Neural cell (in vitro differentiated cells): ENCODE results near the gene CCDC87. TPM values are rescaled to one million over a fixed set of nuclear protein-coding genes. Genes with fewer than 3 reads are reported as not detected.

Experiments
- H2AFZ ChIP-seq: fragments of 200-600, 300-800 bp; sonication (generic), shearing (Covaris generic); 2 replicates; pipeline ENCODE4 v1.6.0; 2014; ENCODE audit warnings: low read depth, mild to moderate bottlenecking, antibody characterized with exemption, low read length, moderate library complexity
- H3F3A ChIP-seq: fragments of 200-600 bp; shearing (Covaris generic); 2 replicates; pipeline ENCODE4 v1.6.1; 2016; ENCODE audit warnings: mild to moderate bottlenecking, moderate library complexity, mixed read lengths, antibody characterized with exemption, low read length; ENCODE audit not compliant: insufficient read depth, poor library complexity, severe bottlenecking
- H3K27ac ChIP-seq: fragments of 200-600, 300-800 bp; sonication (generic), shearing (Covaris generic); 2 replicates; pipeline ENCODE4 v1.5.1; 2014; ENCODE audit warnings: mild to moderate bottlenecking, low read length, moderate library complexity
- H3K27me3 ChIP-seq: fragments of 300-800, 200-600 bp; sonication (generic), shearing (Covaris generic); 2 replicates; pipeline ENCODE4 v1.6.0; 2014; ENCODE audit warnings: mild to moderate bottlenecking, low read depth, low read length, moderate library complexity; ENCODE audit not compliant: insufficient read depth
- H3K36me3 ChIP-seq: fragments of 300-800, 200-600 bp; sonication (generic), shearing (Covaris generic); 2 replicates; pipeline ENCODE4 v1.5.1; 2014; ENCODE audit warnings: mild to moderate bottlenecking, antibody characterized with exemption, low read length, moderate library complexity; ENCODE audit not compliant: insufficient read depth
- H3K4me2 ChIP-seq: fragments of 300-800, 200-600 bp; sonication (generic), shearing (Covaris generic); 2 replicates; pipeline ENCODE4 v1.6.0; 2014; ENCODE audit warnings: mild to moderate bottlenecking, low read length
- H3K4me3 ChIP-seq: fragments of 300-800, 200-600 bp; sonication (generic), shearing (Covaris generic); 2 replicates; pipeline ENCODE4 v1.5.1; 2014; ENCODE audit warnings: mild to moderate bottlenecking, low read length, moderate library complexity
- H3K79me2 ChIP-seq: fragments of 200-600 bp; shearing (Covaris generic); replicated peaks from 2 replicates; pipeline ENCODE4 v1.6.0; 2014; ENCODE audit warnings: mild to moderate bottlenecking, low read length, moderate library complexity; ENCODE audit not compliant: insufficient read depth
- H3K9ac ChIP-seq: fragments of 300-800, 200-600 bp; sonication (generic), shearing (Covaris generic); 2 replicates; pipeline ENCODE4 v1.6.1; 2016; ENCODE audit warnings: mild to moderate bottlenecking, low read length, mixed read lengths
- H3K9me2 ChIP-seq: fragments of 200-600 bp; shearing (Covaris generic); 2 replicates; pipeline ENCODE4 v1.6.1; 2016; ENCODE audit warnings: mild to moderate bottlenecking, low read length, mixed read lengths; ENCODE audit not compliant: insufficient read depth
- H3K9me3 ChIP-seq: fragments of 200-600, 300-800 bp; sonication (generic), shearing (Covaris generic); 2 replicates; pipeline ENCODE4 v1.6.1; 2016; ENCODE audit warnings: mild to moderate bottlenecking, mixed run types, low read length, moderate library complexity, mixed read lengths
- H4K20me1 ChIP-seq: fragments of 200-600 bp; shearing (Covaris generic); 2 replicates; pipeline ENCODE4 v1.6.1; 2016; ENCODE audit warnings: mild to moderate bottlenecking, mixed run types; ENCODE audit not compliant: insufficient read depth
- EP300 ChIP-seq: fragments of 450-650 bp; conservative IDR thresholded peaks from 2 replicates; pipeline ENCODE4 v1.6.1; 2014; ENCODE audit warnings: antibody characterized with exemption, mild to moderate bottlenecking, moderate library complexity; ENCODE audit not compliant: poor library complexity, severe bottlenecking
- EZH2 ChIP-seq: fragments of 200-600, 300-800 bp; shearing (Covaris generic), sonication (generic); IDR thresholded peaks from 2 replicates; pipeline ENCODE4 v1.6.1; 2014; ENCODE audit warnings: antibody characterized with exemption, low read length, borderline replicate concordance, mild to moderate bottlenecking; ENCODE audit not compliant: insufficient read depth, poor library complexity, severe bottlenecking
- MXI1 ChIP-seq: fragments of 450-650 bp; conservative IDR thresholded peaks from 2 replicates; pipeline ENCODE4 v1.6.1; 2014; ENCODE audit warnings: antibody characterized with exemption, mild to moderate bottlenecking; ENCODE audit not compliant: poor library complexity, severe bottlenecking
- POLR2AphosphoS5 ChIP-seq: IDR thresholded peaks from 2 replicates; pipeline ENCODE4 v1.6.1; 2012
- RAD21 ChIP-seq: fragments of 450-650 bp; conservative IDR thresholded peaks from 2 replicates; pipeline ENCODE4 v1.6.1; 2014; ENCODE audit warnings: antibody characterized with exemption, mild to moderate bottlenecking, moderate library complexity
- REST ChIP-seq: IDR thresholded peaks from 2 replicates; pipeline ENCODE4 v1.6.1; 2012; ENCODE audit warnings: borderline replicate concordance
- SMC3 ChIP-seq: fragments of 450-650 bp; conservative IDR thresholded peaks from 2 replicates; pipeline ENCODE4 v1.6.1; 2014; ENCODE audit warnings: antibody characterized with exemption, mild to moderate bottlenecking, moderate library complexity; ENCODE audit not compliant: poor library complexity
- TAF1 ChIP-seq: IDR thresholded peaks from 2 replicates; pipeline ENCODE4 v1.6.1; 2012; ENCODE audit warnings: low read depth
- polyA plus RNA-seq: library from polyadenylated mRNA; depleted of rRNA; stranded (reverse); fragments of >200 nt; gene quantifications from 2 replicates; pipeline ENCODE4 v1.2.3, GENCODE V29; 2014
- TF ChIP-seq, protein P1 (sequence below): fragments of 450-650 bp; IDR thresholded peaks from 2 replicates; pipeline ENCODE4 v1.5.1; 2014; ENCODE audit warnings: antibody characterized with exemption, mild to moderate bottlenecking, moderate library complexity; ENCODE audit not compliant: poor library complexity, severe bottlenecking

The CCDC87 gene
- polyA plus RNA-seq, 1 donor from 2014 or later = not detected

GRCh38 chr11:66581261-66581660 is 11.6 kb downstream of the CCDC87 start:
- H3K27ac ChIP-seq = no peak overlapping the region

DNA sequence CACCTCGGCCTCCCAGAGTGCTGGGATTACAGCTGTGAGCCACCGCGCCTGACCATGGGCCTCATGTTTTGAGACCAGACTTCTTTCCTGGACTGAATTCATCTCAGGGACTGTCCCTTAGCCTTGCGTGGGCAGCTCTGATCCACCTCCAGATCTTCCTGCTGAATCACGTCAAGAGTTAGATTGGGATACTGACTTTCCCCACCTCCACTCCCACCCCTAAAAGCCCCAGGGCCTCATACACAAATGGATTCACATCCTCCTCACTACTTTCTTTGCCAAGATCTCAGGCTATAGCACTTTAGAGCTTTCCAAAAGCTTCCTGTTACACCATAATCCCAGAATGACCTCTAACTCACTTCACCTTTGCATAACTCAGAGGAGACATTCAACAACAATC is 12.1 kb downstream of the CCDC87 start:
- H3K36me3 ChIP-seq = no peaks in the 10 kb centered on the region
- no peak overlapping the region for H3K4me2 ChIP-seq
- no peak overlapping the region for H3K9ac ChIP-seq
- H4K20me1 ChIP-seq = no peaks in the 10 kb centered on the region
- no peaks in the 10 kb centered on the region for H3K79me2 ChIP-seq
- no peaks in the 10 kb centered on the region for H3K9me2 ChIP-seq
- H3F3A ChIP-seq = no peaks in the 10 kb centered on the region
- no peak overlapping the region for H2AFZ ChIP-seq
- H3K9me3 ChIP-seq = no peaks in the 10 kb centered on the region
- no peak for TF ChIP-seq EZH2
- TF ChIP-seq POLR2AphosphoS5 = no peak
- TF ChIP-seq REST = no peak
- no peak for TF ChIP-seq TAF1
- TF ChIP-seq, protein P1, sequence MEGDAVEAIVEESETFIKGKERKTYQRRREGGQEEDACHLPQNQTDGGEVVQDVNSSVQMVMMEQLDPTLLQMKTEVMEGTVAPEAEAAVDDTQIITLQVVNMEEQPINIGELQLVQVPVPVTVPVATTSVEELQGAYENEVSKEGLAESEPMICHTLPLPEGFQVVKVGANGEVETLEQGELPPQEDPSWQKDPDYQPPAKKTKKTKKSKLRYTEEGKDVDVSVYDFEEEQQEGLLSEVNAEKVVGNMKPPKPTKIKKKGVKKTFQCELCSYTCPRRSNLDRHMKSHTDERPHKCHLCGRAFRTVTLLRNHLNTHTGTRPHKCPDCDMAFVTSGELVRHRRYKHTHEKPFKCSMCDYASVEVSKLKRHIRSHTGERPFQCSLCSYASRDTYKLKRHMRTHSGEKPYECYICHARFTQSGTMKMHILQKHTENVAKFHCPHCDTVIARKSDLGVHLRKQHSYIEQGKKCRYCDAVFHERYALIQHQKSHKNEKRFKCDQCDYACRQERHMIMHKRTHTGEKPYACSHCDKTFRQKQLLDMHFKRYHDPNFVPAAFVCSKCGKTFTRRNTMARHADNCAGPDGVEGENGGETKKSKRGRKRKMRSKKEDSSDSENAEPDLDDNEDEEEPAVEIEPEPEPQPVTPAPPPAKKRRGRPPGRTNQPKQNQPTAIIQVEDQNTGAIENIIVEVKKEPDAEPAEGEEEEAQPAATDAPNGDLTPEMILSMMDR = no peak
- no peak for TF ChIP-seq MXI1
- TF ChIP-seq SMC3 = no peak
- TF ChIP-seq RAD21 = no peak
- no peak for TF ChIP-seq EP300
- H3K4me3 ChIP-seq = no peak overlapping the region
- no peak overlapping the region for H3K27ac ChIP-seq
- no peaks in the 10 kb centered on the region for H3K27me3 ChIP-seq

More at GRCh38 chr11:66581261-66581660, 11.6 kb downstream of the CCDC87 start:
- Histone ChIP-seq H3K27me3 (no peaks in the 10 kb centered on the region), H3K9me3 (no peaks in the 10 kb centered on the region), H3K9ac (no peak overlapping the region), H3K9me2 (no peaks in the 10 kb centered on the region), H3K4me2 (no peak overlapping the region), H3K4me3 (no peak overlapping the region), H3K79me2 (no peaks in the 10 kb centered on the region), H2AFZ (no peak overlapping the region), H3K36me3 (no peaks in the 10 kb centered on the region), H3F3A (no peaks in the 10 kb centered on the region), H4K20me1 (no peaks in the 10 kb centered on the region)
- TF ChIP-seq REST (no peak), MXI1 (no peak), RAD21 (no peak), SMC3 (no peak)
- TF ChIP-seq, protein P1 = no peak
